Mononuclear cell (primary cell): Measurements from ENCODE around the gene ALG1. TPM values are rescaled to one million over a fixed set of nuclear protein-coding genes. Genes with fewer than 3 reads are reported as not detected.

Experiments
- total RNA-seq: library from RNA; depleted of rRNA; stranded (reverse); fragments of >200 nt; gene quantifications from one replicate; pipeline ENCODE4 v1.2.3, GENCODE V29; 2012

Gene ALG1
- total RNA-seq, 1 donor: 5.0 TPM

Other genes with a start within 250 kb of the ALG1 start
- gene GLYR1, start 224.6 kb upstream of the ALG1 start, total RNA-seq: 49.7 TPM
- gene UBN1, start 224.4 kb upstream of the ALG1 start, total RNA-seq: 47.1 TPM
- gene PPL, start 134.7 kb upstream of the ALG1 start, total RNA-seq: not detected
- gene SEC14L5, start 113.5 kb upstream of the ALG1 start, total RNA-seq: 1.6 TPM
- 29.6 TPM for gene NAGPA, start 37.9 kb upstream of the ALG1 start, total RNA-seq
- gene C16orf89, start 5.9 kb upstream of the ALG1 start, total RNA-seq: not detected
- gene EEF2KMT, start 26.0 kb downstream of the ALG1 start, total RNA-seq: 1.8 TPM